GM18873 (cell line): ENCODE data around the gene OPRM1.
"Not testable (repeated sequence)": the region's sequence is repeated elsewhere in the genome, so short reads cannot be mapped to it uniquely, and the experiment has no call there.

Source experiments
- ATAC-seq: cut with Tn5 transposase; IDR thresholded peaks from one replicate; pipeline ENCODE4 v1.9.1; 2021; ENCODE audit warnings: mild to moderate bottlenecking, moderate library complexity, moderate number of reproducible peaks; ENCODE audit not compliant: unreplicated experiment, low FRiP score

Gene OPRM1

GRCh38 chr6:154234019-154234772 lies 195.2 kb downstream of the OPRM1 start:
- ATAC-seq = peak; percentile 51

- ATAC-seq = no peak
These were observed 197.7 kb downstream of the OPRM1 start for GRCh38 chr6:154236646-154237301.

GRCh38 chr6:154238831-154239230 lies 199.8 kb downstream of the OPRM1 start:
- no peak for ATAC-seq

GRCh38 chr6:154239392-154239791 lies 200.4 kb downstream of the OPRM1 start:
- no peak for ATAC-seq

- ATAC-seq = not testable (repeated sequence)
These were observed 202.0 kb downstream of the OPRM1 start for GRCh38 chr6:154241061-154241460.

- ATAC-seq = no peak
These were observed 202.5 kb downstream of the OPRM1 start for GRCh38 chr6:154241581-154241980.

GRCh38 chr6:154242617-154243357 lies 203.7 kb downstream of the OPRM1 start:
- no peak for ATAC-seq

GRCh38 chr6:154243793-154244750 lies 205.0 kb downstream of the OPRM1 start:
- no peak for ATAC-seq

- no peak for ATAC-seq
These were observed 206.5 kb downstream of the OPRM1 start for GRCh38 chr6:154245506-154245905.

- ATAC-seq = no peak
These were observed 207.7 kb downstream of the OPRM1 start for GRCh38 chr6:154246723-154247118.

- peak; percentile 43 for ATAC-seq
These were observed 208.2 kb downstream of the OPRM1 start for GRCh38 chr6:154247119-154247861.

- ATAC-seq = peak; percentile 64
These were observed 210.7 kb downstream of the OPRM1 start for GRCh38 chr6:154249499-154250298.

GRCh38 chr6:154251116-154251515 lies 212.1 kb downstream of the OPRM1 start:
- ATAC-seq = no peak

GRCh38 chr6:154252678-154253077 lies 213.6 kb downstream of the OPRM1 start:
- no peak for ATAC-seq

- ATAC-seq = no peak
These were observed 218.0 kb downstream of the OPRM1 start for GRCh38 chr6:154257067-154257466.

- peak; percentile 77 for ATAC-seq
These were observed 219.2 kb downstream of the OPRM1 start for GRCh38 chr6:154258064-154258757.

GRCh38 chr6:154261688-154262397 lies 222.8 kb downstream of the OPRM1 start:
- ATAC-seq = no peak
